ENCODE data around the gene SLC27A5.
A peak's percentile ranks its signal among the peaks of the same experiment; 100 is the strongest.
"Not testable (repeated sequence)": the region's sequence is repeated elsewhere in the genome, so short reads cannot be mapped to it uniquely, and the experiment has no call there.

Gene SLC27A5

DNA sequence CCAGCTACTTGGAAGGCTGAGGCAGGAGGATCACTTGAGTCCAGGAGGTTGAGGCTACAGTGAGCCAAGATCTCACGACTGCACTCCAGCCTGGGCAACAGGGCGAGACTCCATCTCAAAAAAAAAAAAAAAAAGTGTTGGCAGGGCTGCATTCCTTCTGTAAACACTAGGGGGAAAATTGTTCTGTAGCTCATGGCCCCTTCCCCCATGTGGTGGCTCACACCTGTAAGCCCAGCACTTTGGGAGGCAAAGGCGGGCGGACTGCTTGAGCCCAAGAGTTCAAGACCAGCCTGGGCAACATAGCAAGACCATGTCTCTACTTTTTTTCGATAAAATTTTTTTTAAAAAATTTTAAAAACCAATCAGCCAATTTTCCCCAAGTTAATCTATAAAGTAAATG lies 27.4 kb downstream of the SLC27A5 start:
- DNase-seq = not testable (repeated sequence)

GRCh38 chr19:58483776-58484175 lies 28.0 kb downstream of the SLC27A5 start:
- DNase-seq = no peak

GRCh38 chr19:58482372-58482771 lies 29.4 kb downstream of the SLC27A5 start:
- DNase-seq = no peak

GRCh38 chr19:58480831-58481230 lies 31.0 kb downstream of the SLC27A5 start:
- DNase-seq = no peak

DNA sequence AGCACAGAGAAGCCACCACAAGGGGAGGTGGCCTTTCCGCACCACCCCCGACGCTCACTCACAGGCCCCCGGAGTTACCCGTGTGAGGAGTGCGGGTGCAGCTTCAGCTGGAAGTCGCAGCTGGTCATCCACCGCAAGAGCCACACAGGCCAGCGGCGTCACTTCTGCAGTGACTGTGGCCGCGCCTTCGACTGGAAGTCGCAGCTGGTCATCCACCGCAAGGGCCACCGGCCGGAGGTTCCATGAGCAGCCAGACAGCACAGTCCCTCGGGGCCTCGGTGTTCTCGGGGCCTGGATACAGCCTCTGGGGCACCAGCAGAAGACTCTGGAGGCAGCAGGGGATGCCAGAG lies 31.3 kb downstream of the SLC27A5 start:
- no peak for DNase-seq

GRCh38 chr19:58479736-58480480 lies 31.9 kb downstream of the SLC27A5 start:
- DNase-seq = no peak

- no peak for DNase-seq
Measured at GRCh38 chr19:58479303-58479702, 32.5 kb downstream of the SLC27A5 start.

- no peak for DNase-seq
Measured at GRCh38 chr19:58477871-58478270, 33.9 kb downstream of the SLC27A5 start.

GRCh38 chr19:58477130-58477529 lies 34.7 kb downstream of the SLC27A5 start:
- no peak for DNase-seq

- peak; percentile 13 for DNase-seq
Measured at GRCh38 chr19:58476498-58477015, 35.2 kb downstream of the SLC27A5 start.

GRCh38 chr19:58475714-58476497 lies 35.9 kb downstream of the SLC27A5 start, which contains the start of gene ZNF446:
ZNF446 (plus strand) TSS chr19:58476352; CDS start chr19:58477219, 867 bp downstream.
- peak; percentile 95 for DNase-seq

- no peak for DNase-seq
Measured at GRCh38 chr19:58474997-58475713, 36.6 kb downstream of the SLC27A5 start.

- no peak for DNase-seq
Measured at GRCh38 chr19:58474291-58474996, 37.3 kb downstream of the SLC27A5 start.

DNA sequence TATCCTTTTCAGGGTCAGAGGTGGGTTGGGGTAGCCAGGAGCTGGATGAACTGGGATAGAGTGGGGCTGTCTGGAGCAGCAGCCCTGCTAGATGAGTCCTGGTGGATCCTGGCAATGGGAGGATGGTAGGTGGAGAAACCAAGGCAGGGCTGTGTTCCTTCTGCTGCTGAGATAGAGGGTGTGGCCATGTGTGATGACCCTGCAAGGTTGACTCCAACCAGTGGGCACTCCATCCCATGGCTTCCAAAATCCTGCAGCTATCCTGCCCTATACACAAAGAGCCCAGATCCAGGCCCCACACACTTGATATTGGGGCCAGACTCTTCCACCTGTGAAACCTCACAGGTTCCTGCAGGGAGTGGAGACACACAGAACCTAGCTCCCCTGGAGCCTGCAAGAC lies 38.0 kb downstream of the SLC27A5 start:
- no peak for DNase-seq

- no peak for DNase-seq
Measured at GRCh38 chr19:58471736-58472135, 40.1 kb downstream of the SLC27A5 start.

DNA sequence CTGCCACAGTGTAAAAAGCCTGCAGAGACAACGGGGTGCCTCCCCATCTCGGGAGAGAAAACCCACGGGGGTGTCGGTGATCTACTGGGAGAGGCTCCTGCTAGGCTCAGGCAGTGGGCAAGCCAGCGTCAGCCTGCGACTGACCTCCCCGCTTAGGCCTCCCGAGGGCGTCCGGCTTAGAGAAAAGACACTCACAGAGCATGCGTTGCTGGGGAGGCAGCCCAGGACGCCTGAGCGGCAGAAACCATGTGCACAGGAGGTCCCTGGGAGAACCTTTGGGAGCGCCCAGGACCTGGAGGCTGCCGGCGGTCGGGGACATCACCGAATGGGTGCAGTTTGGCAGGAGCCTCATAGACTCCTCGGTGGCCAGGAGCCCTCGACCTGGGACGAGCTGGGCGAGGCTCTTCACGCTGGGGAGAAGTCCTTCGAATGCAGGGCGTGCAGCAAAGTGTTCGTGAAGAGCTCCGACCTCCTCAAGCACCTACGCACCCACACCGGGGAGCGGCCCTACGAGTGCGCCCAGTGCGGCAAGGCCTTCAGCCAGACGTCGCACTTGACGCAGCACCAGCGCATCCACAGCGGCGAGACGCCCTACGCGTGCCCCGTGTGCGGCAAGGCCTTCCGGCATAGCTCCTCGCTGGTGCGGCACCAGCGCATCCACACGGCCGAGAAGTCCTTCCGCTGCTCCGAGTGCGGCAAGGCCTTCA lies 40.8 kb downstream of the SLC27A5 start:
- DNase-seq = not testable (repeated sequence)

- DNase-seq = no peak
Measured at GRCh38 chr19:58469241-58470013, 42.4 kb downstream of the SLC27A5 start.

DNA sequence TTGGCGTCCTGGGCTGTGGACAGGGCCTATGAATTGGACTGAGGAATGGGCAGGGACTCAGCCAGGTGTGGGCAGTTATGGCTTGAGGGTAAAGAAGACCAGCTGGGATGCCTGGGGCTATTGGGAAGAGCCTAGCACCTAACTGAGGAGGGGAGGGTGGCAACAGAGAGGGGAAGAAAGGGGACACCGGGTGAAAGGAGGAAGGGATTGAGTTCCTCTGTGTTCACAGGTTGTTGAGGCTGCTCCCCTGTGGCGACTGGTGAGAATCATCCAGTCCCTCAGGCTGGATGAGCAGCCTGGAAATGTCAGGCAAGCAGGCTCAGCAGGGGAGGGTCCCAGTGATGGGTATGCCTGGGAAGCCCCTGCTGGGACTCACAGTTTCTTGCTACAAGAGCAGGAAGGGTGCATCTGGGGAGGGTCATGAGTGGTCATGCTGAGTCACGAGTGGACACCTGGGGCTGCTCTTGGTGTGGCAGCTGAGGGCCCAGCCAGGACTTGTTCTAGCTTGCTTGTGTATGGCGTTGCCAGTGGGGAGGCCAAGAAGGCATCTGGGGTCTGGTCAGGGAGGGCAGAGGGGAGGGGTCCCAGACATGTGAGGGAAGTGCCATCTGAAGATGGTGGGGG lies 43.5 kb downstream of the SLC27A5 start:
- DNase-seq = no peak

- peak; percentile 98 for DNase-seq
Measured at GRCh38 chr19:58466760-58467589, 44.8 kb downstream of the SLC27A5 start, which contains the start of gene ZNF324. ZNF324 (plus strand) TSS chr19:58467080; CDS start chr19:58469186, 2,106 bp downstream.
